ENCODE data around the gene FOSL2.

FOSL2 gene

DNA sequence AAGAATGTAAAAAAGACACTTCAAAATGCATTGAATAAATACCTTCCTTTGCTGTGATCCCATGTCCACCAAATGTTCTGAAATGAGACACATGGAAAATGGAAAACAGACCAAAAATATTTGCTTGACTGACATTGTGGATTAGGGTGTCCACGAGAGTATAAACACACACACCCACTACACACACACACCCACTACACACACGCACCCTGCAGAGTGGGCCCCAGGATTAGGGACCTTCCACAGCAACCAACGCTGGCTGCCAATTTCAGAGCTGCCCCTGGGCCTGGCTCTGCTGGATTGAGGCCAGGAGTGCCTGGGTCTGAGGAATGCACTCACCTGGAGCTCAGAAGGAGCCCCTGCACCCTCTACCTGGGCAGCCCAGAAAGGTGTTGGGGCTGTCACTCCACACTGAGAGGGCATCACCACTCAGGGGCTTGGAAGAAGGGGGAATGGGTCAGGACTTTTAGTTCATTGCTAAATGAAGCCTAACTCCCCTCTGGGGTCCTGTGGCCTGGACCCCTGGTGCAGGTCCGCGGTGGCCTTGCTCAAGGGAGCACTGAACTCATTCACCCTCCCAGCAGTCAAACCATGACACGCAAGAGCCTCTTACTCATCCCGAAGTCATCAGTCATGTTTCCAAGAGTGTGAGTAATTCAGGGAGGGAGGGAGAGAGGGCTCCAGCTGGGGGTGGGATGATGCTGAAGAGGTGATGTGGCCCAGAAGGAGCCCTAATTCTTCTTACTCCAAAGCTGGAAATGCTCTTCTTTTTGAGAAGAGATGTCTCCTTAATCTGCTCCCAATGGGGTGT is 53.0 kb downstream of the FOSL2 start:
- H3K4me3 ChIP-seq (ENCODE audit: low read depth, low read length) = no peak overlapping the region
- H3K9me3 ChIP-seq (ENCODE audit: control insufficient read depth, insufficient read depth, low read length) = no peaks in the 10 kb centered on the region
- H3K27me3 ChIP-seq (ENCODE audit: control insufficient read depth, insufficient read depth, low read length) = no peaks in the 10 kb centered on the region
- no peak overlapping the region for H3K9ac ChIP-seq (ENCODE audit: low read depth, low read length)
- H3K4me1 ChIP-seq (ENCODE audit: control insufficient read depth, insufficient read depth, low read length) = no peaks in the 10 kb centered on the region
- no peaks in the 10 kb centered on the region for H3K36me3 ChIP-seq (ENCODE audit: control insufficient read depth, insufficient read depth, low read length)

DNA sequence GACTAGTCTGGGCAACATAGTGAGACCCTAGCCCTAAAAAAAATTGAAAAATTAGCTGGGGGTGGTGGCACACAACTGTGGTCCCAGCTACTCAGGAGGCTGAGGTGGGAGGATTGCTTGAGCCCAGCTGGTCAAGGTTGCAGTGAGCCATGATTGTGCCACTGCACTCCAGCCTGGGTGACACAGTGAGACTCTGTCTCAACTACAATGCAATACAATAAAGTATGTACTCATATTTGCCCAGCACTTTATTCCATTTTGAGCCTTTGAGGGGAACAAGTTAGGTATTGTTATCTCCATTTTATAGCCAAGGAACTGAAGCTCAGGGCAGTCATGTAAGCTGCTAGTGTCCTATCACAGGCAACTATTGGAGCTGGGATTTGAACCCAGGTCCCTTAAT is 53.9 kb downstream of the FOSL2 start:
- Histone ChIP-seq H3K36me3 (ENCODE audit: control insufficient read depth, insufficient read depth, low read length) (no peaks in the 10 kb centered on the region), H3K27me3 (ENCODE audit: control insufficient read depth, insufficient read depth, low read length) (no peaks in the 10 kb centered on the region), H3K4me3 (ENCODE audit: low read depth, low read length) (no peak overlapping the region), H3K4me1 (ENCODE audit: control insufficient read depth, insufficient read depth, low read length) (no peaks in the 10 kb centered on the region), H3K9me3 (ENCODE audit: control insufficient read depth, insufficient read depth, low read length) (no peaks in the 10 kb centered on the region), H3K9ac (ENCODE audit: low read depth, low read length) (no peak overlapping the region)

DNA sequence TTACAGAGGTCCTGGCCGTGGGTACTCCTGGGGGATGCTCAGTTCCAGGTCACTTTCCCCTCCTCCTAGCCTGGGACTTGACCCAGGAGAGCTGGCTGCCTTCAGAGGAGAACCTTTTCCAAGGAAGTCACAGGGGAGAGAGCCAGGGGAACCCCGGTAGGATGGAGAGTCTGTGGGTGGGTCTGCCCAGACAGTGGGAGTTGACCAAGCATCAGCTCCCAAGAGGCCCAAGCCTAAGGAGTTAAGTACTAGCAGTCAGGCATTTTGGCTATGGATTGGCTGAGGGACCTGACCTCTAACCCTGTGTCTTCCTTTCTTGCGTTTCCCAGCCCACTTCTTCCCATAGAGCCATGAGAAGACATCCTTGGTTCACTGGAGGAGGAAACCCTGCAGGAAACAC is 54.4 kb downstream of the FOSL2 start:
- Histone ChIP-seq H3K36me3 (ENCODE audit: control insufficient read depth, insufficient read depth, low read length) (no peaks in the 10 kb centered on the region), H3K9me3 (ENCODE audit: control insufficient read depth, insufficient read depth, low read length) (no peaks in the 10 kb centered on the region), H3K4me1 (ENCODE audit: control insufficient read depth, insufficient read depth, low read length) (no peaks in the 10 kb centered on the region), H3K27me3 (ENCODE audit: control insufficient read depth, insufficient read depth, low read length) (no peaks in the 10 kb centered on the region), H3K4me3 (ENCODE audit: low read depth, low read length) (no peak overlapping the region), H3K9ac (ENCODE audit: low read depth, low read length) (no peak overlapping the region)

DNA sequence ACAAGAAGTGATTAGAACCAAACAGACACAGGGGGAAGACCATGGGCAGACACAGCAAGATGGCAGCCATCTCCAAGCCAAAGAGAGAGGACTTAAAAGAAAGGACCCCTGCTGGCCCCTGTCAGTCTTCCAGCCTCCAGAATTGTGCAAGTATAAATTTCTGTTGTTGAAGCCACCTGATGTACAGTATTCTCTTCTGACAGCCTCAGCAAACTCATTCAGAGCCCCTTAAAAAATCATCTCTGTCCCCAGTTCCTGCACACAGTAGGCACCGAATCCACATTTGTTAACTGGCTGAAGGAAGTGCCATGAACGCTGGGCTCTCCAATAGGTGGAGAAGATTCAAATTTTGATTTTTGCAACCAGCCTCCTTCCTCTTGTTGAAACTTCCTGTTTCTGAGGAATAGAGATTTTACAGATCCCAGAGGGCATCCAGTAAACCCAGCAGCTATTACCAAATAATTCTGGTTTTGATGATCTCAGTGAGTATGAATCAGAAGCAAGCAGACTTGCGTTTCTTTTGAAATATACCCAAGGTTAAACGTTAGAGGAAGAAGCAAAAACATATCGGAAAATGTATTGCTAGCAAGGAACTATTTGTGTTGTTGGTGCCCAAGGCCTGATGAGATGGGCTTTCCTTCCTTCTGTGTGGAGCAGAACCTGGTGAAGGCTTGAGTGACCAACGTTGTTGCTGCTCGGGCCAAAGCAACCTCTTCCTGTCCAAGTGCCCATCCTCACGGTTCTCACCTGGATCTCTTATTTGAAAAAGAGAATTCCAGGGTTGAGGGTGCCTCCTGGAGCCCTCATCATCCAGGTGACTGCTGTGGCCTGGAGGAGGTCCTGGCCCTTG is 55.5 kb downstream of the FOSL2 start:
- no peaks in the 10 kb centered on the region for H3K4me1 ChIP-seq (ENCODE audit: control insufficient read depth, insufficient read depth, low read length)
- no peak overlapping the region for H3K4me3 ChIP-seq (ENCODE audit: low read depth, low read length)
- no peaks in the 10 kb centered on the region for H3K9me3 ChIP-seq (ENCODE audit: control insufficient read depth, insufficient read depth, low read length)
- no peaks in the 10 kb centered on the region for H3K36me3 ChIP-seq (ENCODE audit: control insufficient read depth, insufficient read depth, low read length)
- no peaks in the 10 kb centered on the region for H3K27me3 ChIP-seq (ENCODE audit: control insufficient read depth, insufficient read depth, low read length)
- no peak overlapping the region for H3K9ac ChIP-seq (ENCODE audit: low read depth, low read length)

DNA sequence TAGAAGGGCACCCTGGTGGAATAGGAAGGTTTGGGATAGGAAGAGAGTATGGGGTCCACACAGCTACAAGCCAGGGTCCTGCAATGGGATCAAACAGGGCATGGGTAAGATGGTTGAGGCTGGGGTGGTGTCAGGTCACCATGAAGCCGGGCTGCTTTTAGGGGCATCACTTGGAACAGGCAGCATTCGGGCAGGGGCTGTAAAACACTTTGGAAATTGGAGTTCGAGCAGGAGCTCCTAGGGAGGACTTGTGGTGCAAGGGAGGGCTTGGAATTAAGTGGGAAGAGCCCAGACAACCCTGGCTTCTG is 56.1 kb downstream of the FOSL2 start:
- Histone ChIP-seq H3K9me3 (ENCODE audit: control insufficient read depth, insufficient read depth, low read length) (no peaks in the 10 kb centered on the region), H3K9ac (ENCODE audit: low read depth, low read length) (no peak overlapping the region), H3K36me3 (ENCODE audit: control insufficient read depth, insufficient read depth, low read length) (no peaks in the 10 kb centered on the region), H3K4me1 (ENCODE audit: control insufficient read depth, insufficient read depth, low read length) (no peaks in the 10 kb centered on the region), H3K27me3 (ENCODE audit: control insufficient read depth, insufficient read depth, low read length) (no peaks in the 10 kb centered on the region), H3K4me3 (ENCODE audit: low read depth, low read length) (no peak overlapping the region)

DNA sequence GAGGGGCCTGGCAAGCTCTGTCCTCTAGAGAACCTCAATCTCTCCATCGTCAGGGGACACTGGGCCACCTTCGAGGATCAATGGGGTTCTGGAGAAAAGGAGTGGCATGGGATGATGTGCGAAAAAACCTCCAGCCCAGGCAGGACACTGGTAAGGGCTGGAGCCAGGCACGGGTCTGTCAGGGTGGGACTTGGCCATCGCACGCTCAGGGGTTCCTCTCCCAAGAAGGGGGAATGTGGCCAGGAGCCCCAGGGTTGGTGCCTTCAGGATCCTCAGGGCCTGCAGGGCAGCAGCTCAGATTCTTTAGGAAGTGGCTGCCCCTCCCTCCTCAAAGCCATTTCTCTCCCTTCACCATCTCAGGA is 56.4 kb downstream of the FOSL2 start:
- Histone ChIP-seq H3K9ac (ENCODE audit: low read depth, low read length) (no peak overlapping the region), H3K27me3 (ENCODE audit: control insufficient read depth, insufficient read depth, low read length) (no peaks in the 10 kb centered on the region), H3K4me3 (ENCODE audit: low read depth, low read length) (no peak overlapping the region), H3K36me3 (ENCODE audit: control insufficient read depth, insufficient read depth, low read length) (no peaks in the 10 kb centered on the region), H3K9me3 (ENCODE audit: control insufficient read depth, insufficient read depth, low read length) (no peaks in the 10 kb centered on the region), H3K4me1 (ENCODE audit: control insufficient read depth, insufficient read depth, low read length) (no peaks in the 10 kb centered on the region)

DNA sequence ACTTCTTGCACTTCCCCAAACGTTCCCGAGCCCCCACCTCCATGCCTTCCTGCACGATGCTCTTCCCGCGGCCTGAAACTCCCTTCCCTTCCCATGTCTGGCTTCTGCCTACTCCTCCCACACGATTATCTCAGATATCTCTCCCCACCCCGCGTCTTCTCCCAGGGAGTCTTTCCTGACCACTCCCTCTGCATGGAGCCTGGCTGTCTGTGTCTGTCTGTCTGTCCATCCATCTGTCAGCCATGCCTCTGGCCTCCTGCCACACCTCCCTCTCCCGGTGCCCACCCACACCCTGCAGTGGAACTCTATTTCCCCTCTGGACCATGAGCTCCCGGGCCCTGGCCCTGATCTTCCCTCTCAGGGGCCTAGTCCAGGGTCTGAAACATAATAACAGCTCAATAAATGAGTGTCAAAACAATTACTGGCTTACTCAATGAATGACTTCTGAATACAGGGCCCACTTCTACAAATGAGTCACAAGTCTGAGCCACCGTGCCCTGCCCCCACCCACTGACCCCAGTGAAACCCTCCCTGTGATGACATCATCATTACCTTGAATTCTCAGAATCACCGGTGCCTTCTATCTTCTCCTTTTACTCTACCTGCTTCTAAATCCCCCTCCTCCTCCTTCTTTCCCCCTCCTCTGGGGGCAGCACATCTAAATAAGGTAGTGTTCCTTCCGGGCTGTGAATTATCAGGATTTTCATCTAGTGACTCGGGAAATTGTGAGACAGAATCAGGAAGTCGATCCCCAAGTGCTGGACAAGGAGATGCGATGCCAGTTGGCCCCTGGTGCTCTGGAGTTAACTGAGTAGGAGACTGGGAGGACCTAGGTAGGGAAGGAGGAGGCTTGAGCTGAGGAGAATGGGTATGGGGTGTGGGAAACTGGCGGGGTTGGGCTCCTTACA is 57.1 kb downstream of the FOSL2 start:
- H3K27me3 ChIP-seq (ENCODE audit: control insufficient read depth, insufficient read depth, low read length) = no peaks in the 10 kb centered on the region
- no peaks in the 10 kb centered on the region for H3K36me3 ChIP-seq (ENCODE audit: control insufficient read depth, insufficient read depth, low read length)
- no peak overlapping the region for H3K4me3 ChIP-seq (ENCODE audit: low read depth, low read length)
- no peak overlapping the region for H3K9ac ChIP-seq (ENCODE audit: low read depth, low read length)
- H3K9me3 ChIP-seq (ENCODE audit: control insufficient read depth, insufficient read depth, low read length) = no peaks in the 10 kb centered on the region
- H3K4me1 ChIP-seq (ENCODE audit: control insufficient read depth, insufficient read depth, low read length) = no peaks in the 10 kb centered on the region

DNA sequence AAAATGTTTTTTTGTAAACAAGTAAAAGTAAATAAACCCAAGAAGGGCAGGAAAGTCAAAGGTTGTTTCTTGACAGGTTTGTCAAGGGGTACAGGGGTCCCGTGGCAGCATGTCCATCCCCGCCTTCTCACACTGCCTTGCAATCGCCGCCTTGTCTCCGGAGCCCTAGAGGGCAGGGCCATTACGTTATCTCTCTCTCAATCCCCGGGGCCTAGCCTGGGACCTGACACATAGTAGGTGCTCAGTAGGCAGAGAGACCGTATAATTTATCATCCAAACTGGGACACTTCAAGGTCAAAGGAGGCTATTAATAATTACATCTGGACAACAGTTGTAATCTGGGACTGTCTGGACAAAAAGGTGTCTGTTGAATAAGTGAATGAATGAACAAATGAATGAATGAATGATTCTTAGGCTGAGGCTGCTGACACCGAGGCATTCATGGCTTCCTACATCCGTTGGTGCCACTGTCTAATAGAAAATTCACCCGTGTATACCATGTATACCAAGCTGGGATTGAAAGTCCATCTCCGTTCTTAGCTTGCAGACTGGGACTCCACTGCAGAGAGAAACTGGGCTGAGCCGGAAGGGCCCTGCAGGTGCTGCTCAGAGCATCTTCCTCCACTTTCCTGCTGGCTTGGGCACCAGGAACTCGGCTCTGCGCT is 58.4 kb downstream of the FOSL2 start:
- H3K36me3 ChIP-seq (ENCODE audit: control insufficient read depth, insufficient read depth, low read length) = no peaks in the 10 kb centered on the region
- no peak overlapping the region for H3K4me3 ChIP-seq (ENCODE audit: low read depth, low read length)
- no peaks in the 10 kb centered on the region for H3K27me3 ChIP-seq (ENCODE audit: control insufficient read depth, insufficient read depth, low read length)
- no peaks in the 10 kb centered on the region for H3K9me3 ChIP-seq (ENCODE audit: control insufficient read depth, insufficient read depth, low read length)
- H3K4me1 ChIP-seq (ENCODE audit: control insufficient read depth, insufficient read depth, low read length) = no peaks in the 10 kb centered on the region
- H3K9ac ChIP-seq (ENCODE audit: low read depth, low read length) = no peak overlapping the region

DNA sequence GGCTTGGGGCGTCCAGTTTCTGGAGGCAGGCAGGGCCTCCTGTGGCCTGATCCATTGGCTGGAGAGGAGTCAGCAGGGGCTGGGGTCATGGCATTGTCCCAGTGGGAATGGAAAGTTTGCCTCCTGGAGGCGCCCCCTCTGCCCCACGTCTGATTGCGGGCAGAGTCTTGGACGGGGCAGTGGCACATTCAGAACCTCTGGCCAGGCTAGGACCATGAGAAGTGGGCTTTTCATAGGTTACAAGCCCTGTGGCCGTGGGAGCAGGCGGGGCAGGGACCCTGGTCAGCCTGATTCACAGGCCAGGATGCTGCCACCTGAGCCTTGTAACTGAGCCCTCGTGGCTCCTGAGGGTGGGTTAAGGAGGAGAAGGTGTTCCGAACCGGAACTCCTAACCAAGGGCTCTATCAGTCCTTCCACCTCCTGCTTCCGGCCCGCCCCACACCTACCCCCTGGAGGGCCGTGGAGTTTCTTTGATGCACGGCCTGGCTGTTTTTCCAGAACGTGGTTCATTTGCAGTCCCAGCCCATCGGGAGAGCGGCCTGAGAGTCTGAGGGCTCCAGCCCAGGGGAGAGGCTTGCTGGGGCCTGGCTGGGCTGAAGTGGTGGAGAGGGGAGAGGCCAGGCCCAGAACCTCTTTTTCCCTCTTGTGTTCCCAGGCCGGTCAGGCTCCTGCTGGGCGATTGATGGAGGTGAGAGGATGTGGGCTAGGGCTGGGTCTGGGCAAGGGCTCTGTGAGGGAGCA is 59.3 kb downstream of the FOSL2 start:
- H3K4me1 ChIP-seq (ENCODE audit: control insufficient read depth, insufficient read depth, low read length) = no peaks in the 10 kb centered on the region
- H3K27me3 ChIP-seq (ENCODE audit: control insufficient read depth, insufficient read depth, low read length) = no peaks in the 10 kb centered on the region
- H3K36me3 ChIP-seq (ENCODE audit: control insufficient read depth, insufficient read depth, low read length) = no peaks in the 10 kb centered on the region
- H3K9me3 ChIP-seq (ENCODE audit: control insufficient read depth, insufficient read depth, low read length) = no peaks in the 10 kb centered on the region
- no peak overlapping the region for H3K9ac ChIP-seq (ENCODE audit: low read depth, low read length)
- H3K4me3 ChIP-seq (ENCODE audit: low read depth, low read length) = no peak overlapping the region

DNA sequence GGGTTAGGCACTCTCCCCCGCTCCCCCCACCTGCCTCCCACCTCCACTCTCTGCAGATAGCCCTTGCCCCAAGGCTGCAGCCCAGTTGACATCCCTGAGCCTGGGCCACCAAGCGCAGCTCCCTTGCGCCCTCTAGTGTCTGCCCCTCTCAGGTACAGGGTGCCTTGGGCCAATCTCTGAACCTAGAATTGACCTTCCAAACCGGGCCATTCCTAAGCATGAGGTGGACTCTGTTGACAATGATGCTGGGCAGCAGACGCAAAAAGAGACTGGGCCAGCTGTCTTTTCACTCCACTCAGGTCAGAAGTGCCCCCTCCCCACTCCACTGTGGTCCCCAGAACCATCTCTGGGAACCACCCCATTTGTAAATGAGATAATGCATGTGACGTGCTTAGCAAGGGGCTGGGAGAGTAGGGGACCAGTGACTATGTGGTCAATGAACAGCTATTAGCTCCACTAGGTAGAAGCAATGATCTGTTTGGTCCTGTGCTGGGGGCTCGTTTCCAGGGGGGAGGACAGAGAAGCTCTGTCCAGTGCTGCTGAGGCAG is 60.0 kb downstream of the FOSL2 start:
- Histone ChIP-seq H3K9ac (ENCODE audit: low read depth, low read length) (no peak overlapping the region), H3K27me3 (ENCODE audit: control insufficient read depth, insufficient read depth, low read length) (no peaks in the 10 kb centered on the region)

More for the DNA sequence above, 60.0 kb downstream of the FOSL2 start:
- no peaks in the 10 kb centered on the region for H3K4me1 ChIP-seq (ENCODE audit: control insufficient read depth, insufficient read depth, low read length)
- H3K36me3 ChIP-seq (ENCODE audit: control insufficient read depth, insufficient read depth, low read length) = no peaks in the 10 kb centered on the region
- no peak overlapping the region for H3K4me3 ChIP-seq (ENCODE audit: low read depth, low read length)
- H3K9me3 ChIP-seq (ENCODE audit: control insufficient read depth, insufficient read depth, low read length) = no peaks in the 10 kb centered on the region
